OCI-LY3 (cell line): ENCODE measurements around the gene ABO.
"Not testable (repeated sequence)": the region's sequence is repeated elsewhere in the genome, so short reads cannot be mapped to it uniquely, and the experiment has no call there.

Experiments
- H2AFZ ChIP-seq: fragments of 200-600, 300-600 bp; shearing (Covaris generic); 2 replicates; pipeline ENCODE4 v1.6.0; 2014; ENCODE audit warnings: antibody characterized with exemption, low read depth, low read length
- H3K27ac ChIP-seq: fragments of 200-600, 300-600 bp; sonication (generic); 2 replicates; pipeline ENCODE4 v1.5.1; 2014; ENCODE audit warnings: mild to moderate bottlenecking, low read length, moderate library complexity, mixed read lengths
- H3K27me3 ChIP-seq: fragments of 200-600, 300-600 bp; sonication (generic); 2 replicates; pipeline ENCODE4 v1.6.1; 2014; ENCODE audit warnings: low read depth, low read length, mixed read lengths
- H3K36me3 ChIP-seq: fragments of 200-600, 300-600 bp; sonication (generic); replicated peaks from 2 replicates; pipeline ENCODE3; 2014; ENCODE audit warnings: low read depth, low read length, mixed read lengths
- H3K4me1 ChIP-seq: fragments of 300-600, 200-600 bp; sonication (generic); 2 replicates; pipeline ENCODE4 v1.6.1; 2014; ENCODE audit warnings: low read length, mixed read lengths
- H3K4me2 ChIP-seq: fragments of 200-600, 300-600 bp; sonication (generic); 2 replicates; pipeline ENCODE4 v1.6.1; 2014; ENCODE audit warnings: low read length, mixed read lengths
- H3K4me3 ChIP-seq: fragments of 300-600, 200-600 bp; sonication (generic); 2 replicates; pipeline ENCODE4 v1.5.1; 2014; ENCODE audit warnings: antibody characterized with exemption, mild to moderate bottlenecking, low read length, moderate library complexity
- H3K79me2 ChIP-seq: fragments of 300-600, 200-600 bp; shearing (Covaris generic); 2 replicates; pipeline ENCODE4 v1.6.1; 2014; ENCODE audit warnings: mild to moderate bottlenecking, low read length, mixed read lengths
- H3K9ac ChIP-seq: fragments of 300-600, 200-600 bp; shearing (Covaris generic); 2 replicates; pipeline ENCODE4 v1.6.0; 2014; ENCODE audit warnings: mild to moderate bottlenecking, low read length, moderate library complexity
- H3K9me3 ChIP-seq: fragments of 200-600, 300-600 bp; shearing (Covaris generic); 2 replicates; pipeline ENCODE4 v1.6.1; 2014; ENCODE audit warnings: low read length, mixed read lengths; ENCODE audit not compliant: insufficient read depth
- H4K20me1 ChIP-seq: fragments of 200-600, 300-600 bp; sonication (generic); 2 replicates; pipeline ENCODE4 v1.6.1; 2016; ENCODE audit warnings: low read length, mixed read lengths; ENCODE audit not compliant: insufficient read depth
- EZH2phosphoT487 ChIP-seq: fragments of 200-600 bp; shearing (Covaris generic); IDR thresholded peaks from 2 replicates; pipeline ENCODE4 v1.6.1; 2018; ENCODE audit warnings: antibody characterized with exemption, mixed run types, low read depth
- TF ChIP-seq, protein P1 (sequence below): fragments of 200-600, 300-600 bp; sonication (generic); IDR thresholded peaks from 2 replicates; pipeline ENCODE4 v1.5.1; 2014; ENCODE audit warnings: antibody characterized with exemption, low read length, low read depth

ABO gene

DNA sequence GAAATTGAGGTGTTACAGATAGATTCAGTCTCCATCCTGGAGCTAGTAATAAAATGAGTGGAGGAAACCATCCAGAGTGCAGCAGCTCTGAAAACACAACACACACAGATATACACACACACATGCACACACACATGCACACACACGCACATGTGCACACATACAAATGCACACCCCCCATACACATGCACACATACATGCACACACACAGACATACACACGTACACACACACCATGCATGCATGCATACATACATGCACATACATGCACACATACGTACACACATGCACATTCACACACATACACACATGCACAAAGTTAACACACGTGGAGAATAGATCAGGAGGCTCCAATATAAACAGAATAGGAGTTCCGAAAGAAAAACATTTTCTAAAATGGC is 44.9 kb downstream of the ABO start:
- Histone ChIP-seq H3K4me1 (no peaks in the 10 kb centered on the region), H3K4me3 (no peak overlapping the region), H4K20me1 (no peaks in the 10 kb centered on the region), H3K27me3 (0 out of 2 replicates have a peak, but pooled peaks cover 3% of the 10 kb centered on the region), H3K36me3 (no peaks in the 10 kb centered on the region), H3K79me2 (no peaks in the 10 kb centered on the region), H3K27ac (no peak overlapping the region), H2AFZ (no peak overlapping the region), H3K4me2 (no peak overlapping the region), H3K9me3 (no peaks in the 10 kb centered on the region), H3K9ac (no peak overlapping the region)
- TF ChIP-seq, protein P1, sequence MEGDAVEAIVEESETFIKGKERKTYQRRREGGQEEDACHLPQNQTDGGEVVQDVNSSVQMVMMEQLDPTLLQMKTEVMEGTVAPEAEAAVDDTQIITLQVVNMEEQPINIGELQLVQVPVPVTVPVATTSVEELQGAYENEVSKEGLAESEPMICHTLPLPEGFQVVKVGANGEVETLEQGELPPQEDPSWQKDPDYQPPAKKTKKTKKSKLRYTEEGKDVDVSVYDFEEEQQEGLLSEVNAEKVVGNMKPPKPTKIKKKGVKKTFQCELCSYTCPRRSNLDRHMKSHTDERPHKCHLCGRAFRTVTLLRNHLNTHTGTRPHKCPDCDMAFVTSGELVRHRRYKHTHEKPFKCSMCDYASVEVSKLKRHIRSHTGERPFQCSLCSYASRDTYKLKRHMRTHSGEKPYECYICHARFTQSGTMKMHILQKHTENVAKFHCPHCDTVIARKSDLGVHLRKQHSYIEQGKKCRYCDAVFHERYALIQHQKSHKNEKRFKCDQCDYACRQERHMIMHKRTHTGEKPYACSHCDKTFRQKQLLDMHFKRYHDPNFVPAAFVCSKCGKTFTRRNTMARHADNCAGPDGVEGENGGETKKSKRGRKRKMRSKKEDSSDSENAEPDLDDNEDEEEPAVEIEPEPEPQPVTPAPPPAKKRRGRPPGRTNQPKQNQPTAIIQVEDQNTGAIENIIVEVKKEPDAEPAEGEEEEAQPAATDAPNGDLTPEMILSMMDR, result no peak
- TF ChIP-seq EZH2phosphoT487, result no peak

DNA sequence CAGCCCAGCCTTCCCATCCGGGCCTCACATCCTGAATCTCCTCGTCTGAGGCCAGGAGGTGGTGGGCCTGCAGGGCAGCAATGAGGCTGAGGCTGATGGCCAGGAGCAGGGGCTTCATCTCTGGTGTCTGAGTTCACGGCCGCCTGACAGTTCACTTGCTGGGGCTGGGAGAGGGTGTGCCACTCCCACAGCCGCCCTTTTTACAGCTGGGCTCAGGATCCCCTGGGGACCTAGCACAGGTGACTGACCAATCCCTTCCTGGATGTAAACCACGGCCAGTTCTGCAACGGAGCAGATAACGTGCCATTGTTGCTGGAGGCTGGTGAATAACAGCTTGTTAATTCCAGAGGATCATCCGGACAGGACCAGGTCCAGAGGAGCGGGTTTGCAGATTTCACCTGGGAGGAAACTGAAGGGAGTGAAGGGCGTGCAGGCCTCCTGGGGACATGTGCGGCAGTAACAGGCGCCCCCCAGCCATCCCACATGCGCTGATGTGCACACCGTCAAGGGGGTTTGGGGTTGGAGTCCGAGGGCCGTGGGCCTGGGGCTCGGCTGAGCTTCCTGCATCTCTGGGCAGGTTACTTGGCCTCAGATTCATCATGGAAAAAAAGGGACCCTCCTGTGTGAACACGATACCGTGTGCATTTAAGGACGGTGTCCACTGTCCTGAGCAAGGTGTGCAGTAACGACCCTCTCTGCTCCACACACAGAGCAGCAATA is 46.4 kb downstream of the ABO start:
- not testable (repeated sequence) for H3K4me2 ChIP-seq, H4K20me1 ChIP-seq, H3K4me3 ChIP-seq, H2AFZ ChIP-seq, H3K9ac ChIP-seq, H3K27me3 ChIP-seq, H3K36me3 ChIP-seq, H3K4me1 ChIP-seq, H3K27ac ChIP-seq, H3K9me3 ChIP-seq, H3K79me2 ChIP-seq

DNA sequence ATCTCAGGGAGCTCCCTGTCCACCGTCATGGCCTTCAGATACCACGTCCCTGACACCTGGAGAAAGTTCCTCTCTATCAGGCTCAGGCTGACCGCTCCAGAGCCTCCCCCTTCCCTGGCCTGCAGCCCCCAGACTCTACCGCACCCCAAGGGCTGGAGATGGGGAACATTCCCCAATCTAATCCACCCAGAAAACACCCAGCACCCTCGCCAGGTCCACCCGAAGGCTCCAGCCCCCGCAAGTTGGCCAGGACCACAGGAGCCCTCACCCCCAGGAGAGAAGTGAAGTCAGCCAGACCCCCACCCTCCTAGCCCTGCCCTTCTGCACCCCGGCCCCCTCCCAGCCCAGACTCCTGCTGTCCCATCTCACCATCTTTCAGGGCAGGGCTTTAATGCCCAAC is 47.0 kb downstream of the ABO start:
- H3K9me3 ChIP-seq, H3K27ac ChIP-seq, H3K27me3 ChIP-seq, H2AFZ ChIP-seq, H3K4me2 ChIP-seq, H3K9ac ChIP-seq, H3K4me1 ChIP-seq, H3K79me2 ChIP-seq, H4K20me1 ChIP-seq, H3K36me3 ChIP-seq, H3K4me3 ChIP-seq: not testable (repeated sequence)

DNA sequence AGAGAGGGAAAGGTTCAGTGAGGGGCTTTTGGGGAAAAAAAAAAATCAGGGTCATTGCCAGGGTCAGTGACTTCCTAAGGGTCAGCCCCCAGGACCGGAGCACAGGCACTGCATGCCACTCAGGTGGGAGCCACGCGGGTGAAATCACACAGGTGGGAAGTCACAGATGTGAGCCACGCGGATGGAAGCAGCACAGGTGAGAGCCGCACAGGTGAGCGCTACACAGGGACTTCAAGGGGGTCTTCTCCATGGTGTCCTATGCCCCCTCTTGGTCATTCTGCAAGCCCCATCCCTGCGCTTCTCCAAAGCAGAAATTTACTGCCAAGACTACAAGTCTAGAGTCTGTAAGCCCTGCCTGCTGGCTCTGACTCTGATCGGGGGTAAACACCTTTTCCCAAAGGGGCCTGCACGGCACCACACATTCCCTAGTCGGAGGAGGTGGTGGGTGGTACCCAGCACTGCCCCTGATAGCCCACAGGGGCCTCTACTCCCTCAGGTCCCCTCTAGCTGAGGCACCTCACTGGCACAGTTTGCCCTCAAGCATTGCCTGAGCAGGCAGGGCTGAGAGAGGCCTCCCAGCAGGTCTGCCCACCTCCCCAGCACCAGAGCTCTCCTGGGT is 47.6 kb downstream of the ABO start:
- no peak overlapping the region for H3K4me3 ChIP-seq
- no peak overlapping the region for H3K4me2 ChIP-seq
- no peaks in the 10 kb centered on the region for H3K36me3 ChIP-seq
- no peak overlapping the region for H3K9ac ChIP-seq
- 0 out of 2 replicates have a peak, but pooled peaks cover 3% of the 10 kb centered on the region for H3K27me3 ChIP-seq
- H3K79me2 ChIP-seq, result no peaks in the 10 kb centered on the region
- H4K20me1 ChIP-seq, result no peaks in the 10 kb centered on the region
- H3K4me1 ChIP-seq, result no peaks in the 10 kb centered on the region
- TF ChIP-seq, protein P1, result no peak
- TF ChIP-seq EZH2phosphoT487, result no peak
- no peak overlapping the region for H2AFZ ChIP-seq
- H3K9me3 ChIP-seq, result no peaks in the 10 kb centered on the region
- H3K27ac ChIP-seq, result no peak overlapping the region
